Activated T-helper 2 cell treated with anti-CD3 and anti-CD28 coated beads, Interferon-gamma antibody, Interleukin-2, Interleukin-4, amounts not matched to agents 10 μg/mL and 5 μg/mL and 100 μg/mL, durations not matched to agents 14 hours and 24 hours and 36 hours (primary cell): ENCODE measurements around the gene CD47. TPM values are rescaled to one million over a fixed set of nuclear protein-coding genes. Genes with fewer than 3 reads are reported as not detected.

Source experiments
- DNase-seq: peaks from one replicate; pipeline ENCODE4 v3.0.0; 2021; ENCODE audit warnings: low spot score
- H3K27ac Mint-ChIP-seq: one replicate; pipeline ENCODE4 v1.8.0; 2021; ENCODE audit warnings: mixed read lengths
- H3K27me3 Mint-ChIP-seq: one replicate; pipeline ENCODE4 v1.8.0; 2021; ENCODE audit warnings: low read depth, mixed read lengths
- H3K36me3 Mint-ChIP-seq: one replicate; pipeline ENCODE4 v1.8.0; 2021; ENCODE audit warnings: low read depth, mixed read lengths
- H3K4me1 Mint-ChIP-seq: one replicate; pipeline ENCODE4 v1.8.0; 2021; ENCODE audit warnings: low read depth, mixed read lengths
- H3K4me3 Mint-ChIP-seq: one replicate; pipeline ENCODE4 v1.8.0; 2021; ENCODE audit warnings: low read depth, mild to moderate bottlenecking, moderate library complexity, mixed read lengths
- H3K9me3 Mint-ChIP-seq: one replicate; pipeline ENCODE4 v1.8.0; 2021; ENCODE audit warnings: mixed read lengths
- intact Hi-C: fragments of 100-400 bp; cut with micrococcal nuclease; formaldehyde crosslinking; loops from one replicate; pipeline ENCODE4 v1.15.1; 2023
- total RNA-seq: library from RNA; stranded (reverse); gene quantifications from 2 replicates; pipeline ENCODE4 v1.2.3, GENCODE V29; 2022

The CD47 gene
- total RNA-seq, 1 donor from 2014 or later: 146 TPM

GRCh38 chr3:108028896-108029295 lies 61.9 kb downstream of the CD47 start:
- no peak overlapping the region for H3K27ac Mint-ChIP-seq
- no peak for DNase-seq
- H3K4me1 Mint-ChIP-seq: peaks cover 1% of the 10 kb centered on the region
- H3K4me3 Mint-ChIP-seq: no peak overlapping the region
- no peaks in the 10 kb centered on the region for H3K27me3 Mint-ChIP-seq
- peaks cover 43% of the 10 kb centered on the region for H3K36me3 Mint-ChIP-seq
- H3K9me3 Mint-ChIP-seq: peaks cover 3% of the 10 kb centered on the region
- intact Hi-C loops: no loop called here

DNA sequence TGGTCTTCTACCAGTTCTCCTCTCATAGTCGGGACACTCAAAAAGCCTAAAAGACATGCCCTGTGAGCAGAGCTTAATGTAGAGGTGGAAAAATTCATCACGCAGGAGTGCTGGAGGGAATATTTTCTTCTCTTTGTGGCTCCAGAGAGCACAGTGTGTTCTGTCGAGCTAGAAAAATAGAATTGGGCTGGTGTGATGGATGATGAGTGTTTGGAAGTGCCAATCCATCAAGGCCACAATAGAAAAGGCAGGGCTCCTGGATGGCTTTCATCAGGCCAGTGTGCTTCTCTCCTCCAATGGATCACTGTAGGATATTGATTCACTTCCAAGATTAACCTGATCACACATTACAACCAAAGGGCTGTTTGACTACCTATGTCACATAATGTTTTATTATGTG lies 65.7 kb downstream of the CD47 start:
- DNase-seq: no peak
- Mint-ChIP-seq H3K4me3 (no peak overlapping the region), H3K27ac (no peak overlapping the region), H3K4me1 (peaks cover 1% of the 10 kb centered on the region), H3K36me3 (peaks cover 32% of the 10 kb centered on the region), H3K9me3 (peaks cover 3% of the 10 kb centered on the region), H3K27me3 (no peaks in the 10 kb centered on the region)
- intact Hi-C loops: no loop called here

GRCh38 chr3:108024146-108024850 lies 66.5 kb downstream of the CD47 start:
- H3K9me3 Mint-ChIP-seq: peaks cover 3% of the 10 kb centered on the region
- peaks cover 24% of the 10 kb centered on the region for H3K36me3 Mint-ChIP-seq
- no peak for DNase-seq
- H3K27me3 Mint-ChIP-seq: no peaks in the 10 kb centered on the region
- intact Hi-C loops: no loop called here
- H3K27ac Mint-ChIP-seq: no peak overlapping the region
- H3K4me1 Mint-ChIP-seq: peaks cover 1% of the 10 kb centered on the region
- H3K4me3 Mint-ChIP-seq: no peak overlapping the region

- no peak for DNase-seq
- no peak overlapping the region for H3K4me3 Mint-ChIP-seq
- peaks cover 9% of the 10 kb centered on the region for H3K36me3 Mint-ChIP-seq
- peaks cover 1% of the 10 kb centered on the region for H3K4me1 Mint-ChIP-seq
- no peaks in the 10 kb centered on the region for H3K9me3 Mint-ChIP-seq
- intact Hi-C loops: no loop called here
- no peak overlapping the region for H3K27ac Mint-ChIP-seq
- H3K27me3 Mint-ChIP-seq: peaks cover 10% of the 10 kb centered on the region
Measured at GRCh38 chr3:108022256-108023150, 68.3 kb downstream of the CD47 start.

- Mint-ChIP-seq H3K4me3 (no peak overlapping the region), H3K27ac (no peak overlapping the region), H3K36me3 (peaks cover under 1% of the 10 kb centered on the region), H3K4me1 (peaks cover 3% of the 10 kb centered on the region), H3K27me3 (peaks cover 13% of the 10 kb centered on the region), H3K9me3 (no peaks in the 10 kb centered on the region)
- intact Hi-C loops: no loop called here
- no peak for DNase-seq
Measured at GRCh38 chr3:108021533-108021932, 69.3 kb downstream of the CD47 start.

DNA sequence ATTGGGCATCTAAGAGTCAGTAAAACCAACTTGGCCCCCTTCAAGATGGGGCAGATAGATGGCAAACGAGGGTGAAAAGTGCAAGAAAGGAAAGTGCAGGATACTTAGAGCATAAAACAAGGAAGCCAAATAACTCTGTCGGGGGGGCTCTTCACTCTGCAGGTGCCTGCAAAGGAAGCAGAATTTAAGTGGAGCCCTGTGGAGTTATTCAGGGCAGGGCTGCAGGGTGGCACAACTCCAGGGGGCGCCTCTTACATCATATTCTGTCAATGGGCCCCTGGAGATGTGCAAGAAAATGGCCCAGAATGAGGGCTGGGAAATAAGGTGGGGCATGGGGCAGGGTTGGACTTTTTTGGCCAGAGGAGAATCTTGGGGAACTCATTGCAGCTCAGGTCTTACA lies 69.7 kb downstream of the CD47 start:
- no peak for DNase-seq
- intact Hi-C loops: no loop called here
- Mint-ChIP-seq H3K4me3 (no peak overlapping the region), H3K4me1 (peaks cover 3% of the 10 kb centered on the region), H3K27me3 (peaks cover 15% of the 10 kb centered on the region), H3K27ac (no peak overlapping the region), H3K9me3 (no peaks in the 10 kb centered on the region), H3K36me3 (no peaks in the 10 kb centered on the region)

- no peak for DNase-seq
- intact Hi-C loops: no loop called here
- Mint-ChIP-seq H3K4me1 (peaks cover 3% of the 10 kb centered on the region), H3K27me3 (peaks cover 15% of the 10 kb centered on the region), H3K27ac (no peak overlapping the region), H3K4me3 (no peak overlapping the region), H3K9me3 (no peaks in the 10 kb centered on the region), H3K36me3 (no peaks in the 10 kb centered on the region)
Measured at GRCh38 chr3:108018552-108018951, 72.3 kb downstream of the CD47 start.

DNA sequence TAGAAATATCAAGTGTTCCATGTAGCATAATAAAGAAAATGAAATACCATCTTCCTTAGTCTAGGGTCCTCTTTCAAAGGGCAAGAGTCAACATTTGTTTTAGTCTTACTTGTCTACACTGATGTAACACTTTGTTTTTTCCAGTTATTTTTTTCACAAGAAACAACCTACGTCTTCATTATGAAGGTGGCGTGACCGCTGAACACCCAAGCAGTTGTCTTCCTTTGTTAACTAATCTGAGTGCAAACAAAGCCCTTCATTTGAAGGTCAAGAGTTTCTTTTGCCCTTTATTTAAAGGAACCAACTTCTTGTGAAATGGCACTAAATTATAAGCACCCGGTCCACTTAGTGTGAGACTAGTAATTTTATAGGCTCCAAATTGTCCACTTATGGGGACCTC lies 73.2 kb downstream of the CD47 start:
- no peak for DNase-seq
- Mint-ChIP-seq H3K27me3 (peaks cover 16% of the 10 kb centered on the region), H3K9me3 (no peaks in the 10 kb centered on the region), H3K4me3 (no peak overlapping the region), H3K36me3 (no peaks in the 10 kb centered on the region), H3K27ac (no peak overlapping the region), H3K4me1 (peaks cover 3% of the 10 kb centered on the region)
- intact Hi-C loops: no loop called here

DNA sequence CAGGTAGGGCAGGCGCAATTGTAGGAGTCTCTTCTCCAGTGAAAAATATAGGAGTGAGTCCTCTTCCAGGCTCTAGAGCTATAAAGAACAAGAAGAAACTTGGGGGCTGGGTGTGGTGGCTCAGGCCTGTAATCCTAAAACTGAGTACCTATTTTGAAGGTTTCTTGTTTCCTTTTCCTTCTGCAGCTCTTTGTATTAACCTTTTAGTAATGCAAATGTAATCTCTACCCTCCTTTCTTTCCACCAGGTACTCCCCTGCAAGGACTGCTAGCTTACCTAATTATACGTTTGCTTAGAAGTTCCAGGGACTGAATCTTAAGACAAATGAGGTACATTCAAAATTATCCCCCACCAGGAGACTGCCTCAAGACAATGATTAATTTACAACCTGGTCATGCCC lies 75.9 kb downstream of the CD47 start:
- Mint-ChIP-seq H3K36me3 (no peaks in the 10 kb centered on the region), H3K9me3 (no peaks in the 10 kb centered on the region), H3K27ac (no peak overlapping the region), H3K4me3 (no peak overlapping the region), H3K27me3 (peaks cover 22% of the 10 kb centered on the region), H3K4me1 (peaks cover 5% of the 10 kb centered on the region)
- no peak for DNase-seq
- intact Hi-C loops: no loop called here

DNA sequence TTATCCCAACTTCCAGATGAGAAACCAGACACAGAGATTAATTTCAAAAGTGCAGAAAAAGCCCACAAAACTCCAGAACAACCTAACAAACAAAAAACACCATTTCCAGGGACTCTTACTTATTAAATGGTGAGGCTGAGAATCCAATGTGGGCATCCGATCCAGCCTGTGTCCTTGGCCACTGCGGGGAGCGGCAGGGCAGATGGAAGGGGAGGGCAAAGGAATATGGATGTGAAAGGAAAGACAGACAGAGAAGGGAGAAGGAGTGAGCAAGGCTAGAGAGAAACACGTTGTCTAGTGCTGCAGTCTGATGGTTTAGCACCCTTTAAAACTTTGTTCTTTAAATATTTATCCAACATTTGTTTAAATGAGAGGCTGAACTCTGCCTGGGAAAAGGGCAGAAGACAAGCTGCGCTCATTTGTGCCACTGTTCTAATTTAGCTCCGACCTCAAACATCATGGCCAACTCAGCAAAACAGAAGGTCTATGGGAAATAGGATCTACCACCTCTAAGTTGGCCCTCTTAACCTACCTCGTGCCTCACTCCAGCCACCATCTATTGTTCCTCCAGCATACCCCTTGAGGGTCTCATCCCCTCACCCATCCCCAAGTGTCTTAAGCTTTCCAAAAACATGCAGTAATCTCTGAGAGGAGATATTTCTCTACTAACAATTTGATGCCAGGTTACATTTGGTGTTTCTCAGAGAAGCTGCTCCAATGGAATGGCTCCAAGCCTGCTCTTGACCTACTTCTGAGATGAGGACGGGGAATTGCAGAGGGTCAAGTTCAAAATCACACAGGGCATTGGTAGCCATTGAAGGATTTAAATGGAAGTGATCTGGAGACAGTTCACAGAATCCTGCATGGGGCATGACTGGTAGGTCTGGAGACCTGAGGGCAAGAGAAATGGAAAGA lies 77.4 kb downstream of the CD47 start:
- intact Hi-C loops: no loop called here
- Mint-ChIP-seq H3K27ac (no peak overlapping the region), H3K4me3 (no peak overlapping the region), H3K9me3 (no peaks in the 10 kb centered on the region), H3K36me3 (no peaks in the 10 kb centered on the region), H3K27me3 (peaks cover 23% of the 10 kb centered on the region), H3K4me1 (peaks cover 5% of the 10 kb centered on the region)
- DNase-seq: no peak

DNA sequence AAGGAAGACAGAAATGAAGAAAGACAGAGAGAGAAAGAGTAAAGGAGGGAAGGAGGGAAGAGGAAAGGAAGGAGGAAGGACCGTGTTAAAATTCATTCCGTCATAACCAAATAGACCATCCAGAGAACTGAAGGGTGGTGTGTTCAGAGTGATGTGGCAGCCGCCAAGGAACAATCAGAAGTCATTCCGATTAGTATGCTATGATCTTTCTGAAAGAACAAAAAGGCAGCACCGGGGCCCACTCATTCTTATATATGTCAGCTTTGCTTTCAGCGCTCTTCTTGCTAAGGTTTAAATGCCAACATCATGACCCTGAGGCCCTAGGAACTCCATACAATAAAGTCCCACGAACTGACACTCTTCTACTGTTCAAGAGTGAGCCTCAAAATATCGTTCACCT lies 78.5 kb downstream of the CD47 start:
- no peak overlapping the region for H3K4me3 Mint-ChIP-seq
- no peak overlapping the region for H3K27ac Mint-ChIP-seq
- H3K27me3 Mint-ChIP-seq: peaks cover 18% of the 10 kb centered on the region
- no peaks in the 10 kb centered on the region for H3K9me3 Mint-ChIP-seq
- no peak for DNase-seq
- no peaks in the 10 kb centered on the region for H3K36me3 Mint-ChIP-seq
- intact Hi-C loops: no loop called here
- peaks cover 5% of the 10 kb centered on the region for H3K4me1 Mint-ChIP-seq

DNA sequence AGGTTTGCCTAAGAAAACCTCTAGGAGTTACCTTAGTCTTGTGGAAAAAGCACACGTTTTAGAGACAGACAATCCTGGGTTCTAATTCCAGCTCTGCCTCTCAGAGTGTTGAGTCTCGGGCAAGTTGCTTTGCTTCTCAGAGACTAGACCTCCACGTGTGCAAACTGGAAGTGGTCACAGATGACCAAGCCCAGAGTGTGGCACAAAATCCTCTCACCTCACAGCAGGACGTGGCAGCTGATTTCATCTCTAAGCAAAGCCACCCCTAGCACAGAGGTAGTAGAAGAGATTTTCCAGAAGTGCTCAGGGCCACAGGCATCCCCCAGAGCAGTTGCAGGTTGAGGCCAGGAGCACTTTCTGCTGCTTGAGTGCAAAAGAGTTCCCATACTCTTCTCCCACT lies 79.2 kb downstream of the CD47 start:
- Mint-ChIP-seq H3K27ac (no peak overlapping the region), H3K4me1 (peaks cover 2% of the 10 kb centered on the region), H3K4me3 (no peak overlapping the region), H3K36me3 (no peaks in the 10 kb centered on the region), H3K27me3 (peaks cover 18% of the 10 kb centered on the region), H3K9me3 (no peaks in the 10 kb centered on the region)
- intact Hi-C loops: no loop called here
- DNase-seq: no peak
